Measurements from ENCODE around the gene SORBS1. TPM values are rescaled to one million over a fixed set of nuclear protein-coding genes. Genes with fewer than 3 reads are reported as not detected.
A peak's percentile ranks its signal among the peaks of the same experiment; 100 is the strongest.

The SORBS1 gene
- total and polyA plus RNA-seq, 3 donors from 2014 or later: 34.4 to 46.6 (median 38.8) TPM

DNA sequence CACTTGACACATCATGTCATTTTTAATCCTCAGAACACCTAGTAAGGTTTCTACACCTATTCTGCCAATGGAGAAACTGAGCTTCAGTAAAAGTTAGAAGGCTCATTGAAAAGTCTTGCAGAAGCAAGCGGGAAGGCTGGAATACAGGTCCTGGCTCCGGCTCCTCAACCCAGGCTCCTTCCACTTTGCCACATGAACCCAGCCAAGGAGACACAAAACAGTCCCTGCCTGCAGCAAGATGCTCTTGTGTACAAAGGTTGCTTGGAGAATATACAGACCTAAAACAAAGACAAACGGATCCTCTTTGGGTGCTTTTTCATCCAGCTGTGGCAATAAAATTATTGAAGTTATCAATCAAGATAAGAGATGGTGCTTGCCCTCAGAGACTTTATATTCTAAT lies 106.8 kb downstream of the SORBS1 start:
- Histone ChIP-seq H3K27ac (no peak overlapping the region), H3K9me3 (no peaks in the 10 kb centered on the region), H3K4me1 (no peaks in the 10 kb centered on the region), H3K36me3 (ENCODE audit: low read depth, missing control alignments) (no peaks in the 10 kb centered on the region), H3K27me3 (no peaks in the 10 kb centered on the region), H3K4me3 (no peak overlapping the region)
- 82 to 97% methylated on average over 3 of the region's 3 CpGs for WGBS, 2 donors
- intact Hi-C loops (cut with DNase I; ENCODE audit: low total_unique reads): no loop called here
- DNase-seq: no peak
- TF ChIP-seq, protein P1, sequence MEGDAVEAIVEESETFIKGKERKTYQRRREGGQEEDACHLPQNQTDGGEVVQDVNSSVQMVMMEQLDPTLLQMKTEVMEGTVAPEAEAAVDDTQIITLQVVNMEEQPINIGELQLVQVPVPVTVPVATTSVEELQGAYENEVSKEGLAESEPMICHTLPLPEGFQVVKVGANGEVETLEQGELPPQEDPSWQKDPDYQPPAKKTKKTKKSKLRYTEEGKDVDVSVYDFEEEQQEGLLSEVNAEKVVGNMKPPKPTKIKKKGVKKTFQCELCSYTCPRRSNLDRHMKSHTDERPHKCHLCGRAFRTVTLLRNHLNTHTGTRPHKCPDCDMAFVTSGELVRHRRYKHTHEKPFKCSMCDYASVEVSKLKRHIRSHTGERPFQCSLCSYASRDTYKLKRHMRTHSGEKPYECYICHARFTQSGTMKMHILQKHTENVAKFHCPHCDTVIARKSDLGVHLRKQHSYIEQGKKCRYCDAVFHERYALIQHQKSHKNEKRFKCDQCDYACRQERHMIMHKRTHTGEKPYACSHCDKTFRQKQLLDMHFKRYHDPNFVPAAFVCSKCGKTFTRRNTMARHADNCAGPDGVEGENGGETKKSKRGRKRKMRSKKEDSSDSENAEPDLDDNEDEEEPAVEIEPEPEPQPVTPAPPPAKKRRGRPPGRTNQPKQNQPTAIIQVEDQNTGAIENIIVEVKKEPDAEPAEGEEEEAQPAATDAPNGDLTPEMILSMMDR (IDR thresholded peaks at IDR 0.05): no peak
- no peak for TF ChIP-seq POLR2A (IDR thresholded peaks at IDR 0.05)

DNA sequence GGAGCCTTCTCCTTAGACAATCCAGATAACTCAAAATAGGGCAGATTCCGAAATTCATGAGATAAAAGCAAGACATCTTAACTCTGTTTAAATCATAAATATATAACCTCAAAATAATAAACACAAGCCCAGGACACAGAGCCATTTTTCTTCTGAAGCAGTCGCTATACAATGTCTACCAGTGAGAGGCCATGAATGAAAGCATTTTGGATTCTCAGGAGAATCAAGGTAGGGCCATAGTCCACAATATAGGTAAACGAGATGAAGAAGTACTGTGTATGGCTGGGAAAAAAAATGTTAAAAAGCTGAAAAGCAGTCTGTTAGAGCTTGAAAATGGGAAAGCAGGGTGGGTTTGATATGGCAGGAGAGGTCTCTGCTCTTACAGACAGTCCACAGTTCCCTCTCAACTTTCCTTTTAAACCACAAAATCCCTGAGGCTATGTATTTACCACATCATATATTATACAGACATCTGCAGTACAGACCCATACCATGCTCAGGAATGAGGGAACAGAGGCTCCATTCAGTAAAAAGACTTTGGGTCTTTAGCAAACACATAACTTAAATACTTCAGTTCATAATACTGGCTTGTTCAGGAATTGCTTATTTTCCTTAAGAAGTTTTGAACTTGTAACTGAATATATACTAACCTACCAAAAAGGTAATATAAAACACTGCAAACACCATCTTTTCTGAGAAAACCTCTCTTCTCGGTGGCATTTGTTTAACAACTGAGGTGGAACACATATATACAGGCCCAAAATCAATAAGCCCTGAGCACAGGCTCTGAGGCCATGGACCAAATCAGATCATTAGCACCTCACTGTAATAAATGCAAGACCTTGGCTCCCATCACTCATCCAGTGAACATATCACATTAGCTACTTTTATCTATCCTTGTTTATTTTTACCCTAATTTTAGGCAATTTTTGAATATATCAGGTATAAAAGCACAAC lies 109.3 kb downstream of the SORBS1 start:
- no peaks in the 10 kb centered on the region for H3K27me3 ChIP-seq
- no peak for DNase-seq
- no peak for TF ChIP-seq POLR2A (IDR thresholded peaks at IDR 0.05)
- TF ChIP-seq, protein P1 (IDR thresholded peaks at IDR 0.05): no peak
- peak overlapping the region; percentile 2 to 55 for H3K27ac ChIP-seq
- H3K9me3 ChIP-seq: no peaks in the 10 kb centered on the region
- intact Hi-C loops (cut with DNase I; ENCODE audit: low total_unique reads): no loop called here
- 55 to 77% methylated on average over 4 of the region's 4 CpGs for WGBS, 2 donors
- peaks cover 11% of the 10 kb centered on the region for H3K4me1 ChIP-seq
- H3K4me3 ChIP-seq: no peak overlapping the region
- no peaks in the 10 kb centered on the region for H3K36me3 ChIP-seq (ENCODE audit: low read depth, missing control alignments)

DNA sequence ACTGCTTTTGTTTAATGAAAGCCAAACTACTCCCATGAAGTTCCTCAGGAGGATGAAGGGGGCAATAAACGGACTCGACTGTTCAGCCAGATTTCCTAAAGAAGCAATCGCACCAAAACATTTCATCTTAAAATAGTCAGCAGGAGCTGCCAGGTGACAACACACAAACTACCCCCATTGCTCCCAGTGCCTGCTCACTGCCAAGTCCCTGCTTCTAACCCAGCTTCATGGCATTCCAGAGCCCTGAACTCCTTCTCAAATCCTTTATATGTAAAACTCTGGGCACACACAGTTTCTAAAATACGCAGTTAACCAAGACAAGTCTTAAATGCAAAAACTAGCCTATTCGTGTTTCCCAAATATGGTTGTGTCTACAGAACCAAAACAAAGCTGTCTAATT lies 110.0 kb downstream of the SORBS1 start:
- no peak for TF ChIP-seq POLR2A (IDR thresholded peaks at IDR 0.05)
- Histone ChIP-seq H3K27ac (peak overlapping the region; percentile 2 to 55), H3K4me1 (peaks cover 17% of the 10 kb centered on the region), H3K27me3 (no peaks in the 10 kb centered on the region), H3K36me3 (ENCODE audit: low read depth, missing control alignments) (no peaks in the 10 kb centered on the region), H3K4me3 (no peak overlapping the region), H3K9me3 (no peaks in the 10 kb centered on the region)
- 49 to 54% methylated on average over 5 of the region's 5 CpGs for WGBS, 2 donors
- DNase-seq: no peak
- intact Hi-C loops (cut with DNase I; ENCODE audit: low total_unique reads): no loop called here

GRCh38 chr10:95450188-95450587 lies 111.0 kb downstream of the SORBS1 start:
- TF ChIP-seq, protein P1 (IDR thresholded peaks at IDR 0.05): no peak
- no peak for TF ChIP-seq POLR2A (IDR thresholded peaks at IDR 0.05)
- DNase-seq: no peak
- peak overlapping the region in 1 of 2 donors; percentile 51 for H3K27ac ChIP-seq
- H3K9me3 ChIP-seq: no peaks in the 10 kb centered on the region
- no peaks in the 10 kb centered on the region for H3K36me3 ChIP-seq (ENCODE audit: low read depth, missing control alignments)
- peaks cover 26% of the 10 kb centered on the region for H3K4me1 ChIP-seq
- 91 to 94% methylated on average over 4 of the region's 4 CpGs for WGBS, 2 donors
- intact Hi-C loops (cut with DNase I; ENCODE audit: low total_unique reads): no loop called here
- H3K4me3 ChIP-seq: no peak overlapping the region
- no peaks in the 10 kb centered on the region for H3K27me3 ChIP-seq

- Histone ChIP-seq H3K27ac (peak overlapping the region in 1 of 2 donors; percentile 70), H3K4me3 (no peak overlapping the region), H3K9me3 (no peaks in the 10 kb centered on the region), H3K27me3 (no peaks in the 10 kb centered on the region), H3K4me1 (peaks cover 28% of the 10 kb centered on the region), H3K36me3 (ENCODE audit: low read depth, missing control alignments) (no peaks in the 10 kb centered on the region)
- intact Hi-C loops (cut with DNase I; ENCODE audit: low total_unique reads): no loop called here
- 28 to 40% methylated on average over 6 of the region's 6 CpGs for WGBS, 2 donors
- no peak for TF ChIP-seq POLR2A (IDR thresholded peaks at IDR 0.05)
- TF ChIP-seq, protein P1 (IDR thresholded peaks at IDR 0.05): no peak
- DNase-seq: peak; percentile 59
Observed at GRCh38 chr10:95447685-95448084, 113.5 kb downstream of the SORBS1 start.

Data from testis (tissue), 3 donors.